Embryonic facial prominence (tissue), 1 donor: Measurements from ENCODE around the gene EHBP1L1.

ENCODE experiments used
- DNase-seq: peaks from one replicate; pipeline ENCODE4 v3.0.0-alpha.2; 2016; ENCODE audit errors: extremely low spot score

The EHBP1L1 gene

GRCh38 chr11:65546217-65546958, 29.5 kb upstream of the EHBP1L1 start:
- no peak for DNase-seq

GRCh38 chr11:65547446-65548125, 28.3 kb upstream of the EHBP1L1 start:
- no peak for DNase-seq

- DNase-seq: no peak
Observed at GRCh38 chr11:65548395-65548794, 27.5 kb upstream of the EHBP1L1 start.

GRCh38 chr11:65549096-65549495, 26.8 kb upstream of the EHBP1L1 start:
- DNase-seq: no peak

DNA sequence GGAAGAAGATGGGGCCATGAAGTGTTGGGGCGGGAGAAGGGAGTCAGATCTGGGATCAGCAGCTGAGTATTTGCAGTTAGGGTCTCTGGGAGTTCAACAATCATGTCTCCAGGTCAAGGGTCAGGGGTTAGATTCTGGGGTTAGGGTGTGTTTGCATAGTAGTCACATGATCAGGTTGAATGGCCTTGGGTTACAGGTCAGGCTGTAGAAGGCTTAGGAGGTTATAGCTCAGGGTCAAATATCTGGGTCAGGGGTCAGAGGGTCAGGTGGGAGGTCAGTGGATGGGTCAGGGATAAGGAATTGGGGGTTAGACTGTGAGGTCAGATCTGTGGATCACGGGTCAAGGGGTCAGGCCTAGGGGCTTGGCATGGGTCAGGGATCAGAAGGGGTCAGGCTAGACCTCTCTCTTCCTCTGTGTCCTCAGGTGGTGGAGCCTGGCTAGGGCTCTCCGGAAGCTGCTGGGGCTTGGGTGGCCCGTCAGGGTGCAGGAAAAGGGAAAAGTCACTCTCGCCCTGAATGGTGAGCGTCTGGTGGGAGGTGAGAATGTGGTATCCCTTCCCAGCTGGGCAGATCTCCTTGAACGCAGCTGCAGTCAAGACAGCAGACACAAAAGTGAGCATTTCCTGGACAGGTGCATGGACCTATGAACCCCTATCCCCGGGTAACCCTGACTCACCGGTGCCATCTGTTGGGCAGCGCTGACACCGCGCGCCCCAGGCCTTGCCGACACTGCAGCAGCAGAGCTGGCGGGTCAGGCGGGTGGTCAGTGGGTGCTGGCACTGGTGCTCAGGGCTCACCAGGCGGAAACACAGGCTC, 24.1 kb upstream of the EHBP1L1 start:
- DNase-seq: no peak

DNA sequence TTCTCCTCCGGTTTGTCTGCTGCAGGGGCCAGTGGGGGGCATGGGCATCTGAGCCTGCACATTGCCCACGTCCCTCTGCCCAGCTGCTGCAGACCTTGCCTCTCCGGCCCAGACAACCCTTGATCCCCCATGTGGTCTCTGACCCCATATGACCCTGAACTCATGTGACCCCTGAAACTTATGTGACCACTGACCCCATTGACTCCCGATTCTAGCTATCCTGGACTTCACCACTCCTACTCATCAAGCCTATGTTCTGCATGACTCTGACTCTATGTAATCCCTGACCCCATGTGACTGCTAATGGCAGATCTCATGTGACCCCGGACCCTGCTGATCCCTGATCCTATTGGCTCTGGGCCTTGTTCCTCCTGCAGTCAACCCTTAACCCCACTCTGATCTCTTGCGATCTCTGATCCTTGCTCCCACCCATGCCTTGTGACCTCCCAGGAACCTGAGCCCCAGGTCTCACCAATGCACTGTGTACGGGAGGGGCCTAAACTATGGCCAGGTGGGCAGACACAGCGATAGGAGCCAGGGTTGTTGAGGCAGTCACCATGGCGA, 23.4 kb upstream of the EHBP1L1 start:
- DNase-seq: no peak

- DNase-seq: no peak
Observed at GRCh38 chr11:65553301-65554001, 22.4 kb upstream of the EHBP1L1 start.

DNA sequence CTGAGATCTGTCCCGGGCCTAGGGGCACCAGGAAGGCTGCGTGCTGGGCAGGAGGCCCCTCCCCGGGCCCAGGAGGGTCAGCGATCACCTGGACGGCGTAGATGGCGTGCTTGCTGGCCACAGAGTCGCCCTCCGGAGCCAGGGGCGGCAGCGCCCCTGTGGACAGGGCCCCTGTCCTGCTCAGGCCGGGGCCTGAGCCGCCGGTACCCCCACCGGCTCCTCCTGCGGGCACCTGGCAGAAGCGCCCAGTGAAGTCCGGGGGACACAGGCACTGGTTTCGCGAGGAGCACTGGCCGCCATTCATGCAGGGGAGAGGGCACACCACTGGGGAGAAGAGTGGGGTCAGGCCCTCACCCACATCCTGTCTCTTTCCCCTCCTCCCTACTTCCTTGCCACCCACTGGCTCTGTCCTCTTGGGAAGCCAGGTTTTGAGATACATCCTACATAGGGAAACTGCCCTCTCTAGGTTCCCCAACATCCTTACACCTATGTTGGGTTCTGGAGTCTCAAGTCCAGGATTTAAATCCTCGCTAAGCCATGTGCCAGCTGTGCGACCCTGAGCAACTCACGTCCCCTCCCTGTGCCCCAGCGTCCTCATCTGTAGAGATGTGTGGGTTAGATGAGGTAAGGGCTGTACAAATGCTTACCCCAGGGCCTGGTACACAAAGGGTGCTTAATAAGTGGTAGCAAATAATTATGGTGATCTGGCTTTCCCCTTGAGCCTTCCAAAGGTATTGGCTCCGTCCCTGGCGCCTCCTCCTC, 21.6 kb upstream of the EHBP1L1 start:
- no peak for DNase-seq

DNA sequence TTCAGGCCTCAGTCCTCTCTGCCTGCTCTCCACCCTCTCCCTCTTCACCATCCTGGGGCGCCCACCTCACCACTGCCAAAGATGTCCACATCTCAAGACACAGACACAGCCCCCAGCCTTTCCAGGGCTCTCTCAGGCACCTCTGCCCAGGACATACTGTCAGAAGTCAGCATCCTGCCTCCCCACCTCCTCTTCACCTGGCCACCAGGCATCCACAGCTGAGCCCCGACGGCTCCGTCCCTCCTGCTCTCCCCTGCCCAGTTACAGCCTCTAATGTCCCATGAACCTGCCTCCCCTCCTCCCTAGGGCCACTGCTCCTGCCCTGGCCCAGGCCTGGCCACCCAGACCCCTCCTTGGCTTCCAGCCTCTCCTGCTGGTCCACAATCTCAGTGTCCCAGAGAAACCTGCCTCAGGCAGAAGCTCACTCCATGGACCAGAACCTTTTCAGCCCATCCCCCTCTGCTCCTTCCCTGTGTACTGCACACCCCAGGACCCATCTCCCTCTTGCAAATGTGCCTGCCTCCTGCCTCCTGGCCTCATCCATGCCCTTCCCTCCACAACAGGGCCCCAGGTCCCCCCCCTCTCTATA, 20.9 kb upstream of the EHBP1L1 start:
- no peak for DNase-seq

- DNase-seq: no peak
Observed at GRCh38 chr11:65555693-65556231, 20.1 kb upstream of the EHBP1L1 start.

- DNase-seq: no peak
Observed at GRCh38 chr11:65556470-65557279, 19.2 kb upstream of the EHBP1L1 start.

DNA sequence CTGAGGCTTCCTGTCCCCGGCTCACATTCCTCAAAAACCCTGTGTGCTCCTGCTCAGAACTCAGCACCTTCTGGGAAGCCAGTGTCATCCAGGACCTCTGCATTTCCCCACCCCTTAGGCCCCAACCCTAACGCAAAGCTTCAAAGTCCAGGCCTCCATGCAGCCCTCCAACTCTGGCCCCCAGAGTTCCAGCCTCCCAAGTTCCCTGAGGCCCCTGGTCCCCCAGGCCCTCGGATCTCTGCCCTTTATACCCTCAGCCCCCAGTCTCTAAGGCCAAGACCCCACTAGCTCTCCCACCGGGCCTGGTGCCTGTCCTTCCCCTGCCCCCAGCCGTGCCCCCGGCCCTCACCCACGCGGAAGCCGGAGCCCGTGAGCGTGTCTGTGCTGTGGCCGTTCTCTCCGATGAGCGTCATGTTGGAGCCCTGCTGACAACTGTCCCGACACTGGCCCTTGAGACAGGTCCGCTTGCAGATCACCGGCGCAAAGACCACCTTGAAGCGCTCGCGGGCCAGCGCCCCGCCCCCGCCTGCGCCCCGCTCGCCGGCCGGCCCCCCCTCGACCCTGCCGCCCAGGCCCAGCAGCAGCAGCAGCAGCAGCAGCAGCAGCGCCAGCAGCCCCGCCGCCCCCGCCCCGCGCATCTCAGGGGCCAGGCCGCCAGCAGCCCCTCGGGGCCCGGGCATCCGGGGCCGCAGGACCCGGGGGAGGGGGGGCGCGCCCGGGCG, 18.4 kb upstream of the EHBP1L1 start:
- no peak for DNase-seq

- DNase-seq: no peak
Observed at GRCh38 chr11:65558002-65558929, 17.6 kb upstream of the EHBP1L1 start, which contains the start of gene LTBP3. Gene LTBP3 (minus strand): TSS chr11:65558359. CDS start chr11:65557959, 400 bp downstream.

DNA sequence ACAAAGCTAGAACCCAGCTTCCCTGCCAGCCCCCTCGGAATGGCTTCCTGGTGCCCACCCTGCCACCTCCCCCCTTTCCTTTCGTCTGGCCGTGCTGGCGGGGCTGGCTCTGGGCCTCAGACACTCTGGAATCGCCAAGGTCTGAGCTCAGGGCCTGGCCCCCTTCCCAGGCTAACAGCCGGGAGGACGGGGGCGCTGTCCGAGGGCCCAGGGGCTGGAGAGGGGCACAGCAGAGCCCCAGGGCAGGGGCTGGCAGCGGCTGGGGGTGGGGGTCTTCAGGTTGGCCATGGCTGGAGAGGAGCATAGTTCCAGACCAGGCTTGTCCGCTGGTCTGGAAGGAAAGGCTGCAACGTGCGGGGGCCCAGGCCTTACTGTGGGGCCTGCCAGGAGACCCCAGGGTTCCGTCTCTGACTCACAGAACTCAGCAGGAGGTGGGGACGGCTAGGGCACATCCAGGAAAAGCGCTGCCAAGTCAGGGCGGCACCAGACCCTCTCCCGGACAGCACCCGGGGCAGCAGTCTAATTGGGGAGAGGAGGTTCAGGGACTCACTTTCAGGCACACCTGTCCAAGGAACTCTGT, 16.8 kb upstream of the EHBP1L1 start:
- DNase-seq: no peak

DNA sequence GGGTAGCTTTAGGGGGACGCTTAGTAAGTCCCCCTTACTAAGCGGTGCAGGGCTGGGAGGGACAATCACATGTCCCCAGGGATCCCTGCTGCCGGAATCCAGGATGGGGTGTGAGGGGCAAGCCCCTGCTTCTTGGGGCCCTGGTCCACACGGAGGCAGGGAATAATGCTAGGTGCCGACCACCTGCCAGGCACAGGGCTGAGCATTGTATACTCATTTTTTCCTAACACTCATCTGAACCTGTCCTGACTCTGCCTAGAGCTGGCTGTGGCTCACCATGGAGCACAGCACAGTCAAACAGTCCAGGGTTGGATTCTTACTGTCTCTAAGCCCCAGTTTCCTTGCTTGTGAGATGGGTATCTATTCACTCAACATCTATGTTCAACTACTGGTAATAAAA, 16.3 kb upstream of the EHBP1L1 start:
- no peak for DNase-seq

GRCh38 chr11:65559951-65560537, 15.8 kb upstream of the EHBP1L1 start:
- no peak for DNase-seq
